Activated CD4-positive, alpha-beta T cell treated with anti-CD3 and anti-CD28 coated beads for 1 hour (primary cell): ENCODE measurements around the gene COMMD6.

Experiments
- DNase-seq: peaks from one replicate; pipeline ENCODE4 v3.0.0-alpha.2; 2020

COMMD6 gene

DNA sequence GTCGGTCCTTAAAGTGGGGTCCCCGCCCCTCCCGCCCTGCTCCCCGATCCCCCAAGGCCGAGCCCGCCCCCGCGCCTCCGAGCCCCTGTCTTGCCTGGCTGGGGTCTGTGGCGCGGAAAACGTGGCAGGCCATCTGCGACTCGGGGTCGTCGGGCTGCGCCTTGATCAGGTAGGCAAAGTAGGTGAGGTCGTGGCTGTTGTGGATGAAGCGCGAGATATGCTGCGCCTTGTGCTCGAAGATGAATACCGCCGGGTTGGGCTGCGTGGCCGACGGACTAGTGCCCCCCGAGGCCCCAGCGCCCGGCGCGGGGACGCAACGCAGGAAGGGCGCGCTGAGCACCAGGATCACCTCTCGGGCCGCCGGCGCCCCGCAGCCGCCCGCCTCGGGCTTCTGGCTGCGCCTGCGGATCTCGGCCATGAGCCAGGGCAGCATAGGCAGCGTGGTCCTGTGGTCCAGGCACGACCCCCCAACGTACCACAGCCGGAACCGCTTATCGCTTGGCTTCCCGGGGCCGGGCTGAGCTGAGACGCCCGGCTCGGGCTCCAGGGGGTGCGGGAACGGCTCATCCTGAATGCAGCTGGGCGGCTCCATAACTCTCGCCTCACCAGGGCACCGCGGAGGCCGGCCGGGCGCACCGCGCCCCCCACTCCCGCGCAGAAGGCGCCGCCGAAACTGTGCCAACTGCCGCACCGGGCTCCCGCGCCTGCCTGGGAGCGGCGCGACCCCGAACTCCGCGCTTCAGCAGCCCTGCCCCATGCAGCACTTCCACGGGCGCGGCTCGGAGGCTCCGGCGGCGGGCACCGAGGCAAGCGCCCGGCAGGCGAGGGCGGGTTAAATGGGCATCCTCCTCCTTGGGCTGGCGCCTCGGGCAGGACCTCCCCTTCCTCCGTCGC, 56.2 kb downstream of the COMMD6 start:
- no peak for DNase-seq

DNA sequence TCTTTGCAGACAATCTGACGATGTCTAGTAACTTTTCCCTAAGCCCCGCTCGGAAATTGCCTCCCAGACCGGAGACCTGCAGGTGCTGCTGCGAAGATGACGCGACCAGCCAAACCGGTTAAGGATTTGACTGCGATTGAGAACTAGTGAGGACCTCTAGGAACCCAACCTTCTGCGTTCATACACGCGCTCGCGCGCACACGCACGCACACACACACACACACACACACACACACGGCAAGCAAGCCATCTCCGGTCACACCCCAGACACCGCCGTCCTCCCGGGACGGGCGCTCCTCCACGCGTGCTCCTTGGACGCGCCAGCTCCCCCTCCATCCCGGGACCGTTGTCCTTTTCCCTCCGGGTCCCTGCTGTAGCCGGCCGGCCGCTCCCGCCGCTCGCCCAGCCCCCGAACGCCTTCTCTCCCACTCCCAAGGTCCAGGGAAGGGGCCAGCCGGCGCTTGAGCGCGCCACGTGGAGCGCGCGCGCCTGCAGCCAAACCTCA, 56.9 kb downstream of the COMMD6 start:
- no peak for DNase-seq

DNA sequence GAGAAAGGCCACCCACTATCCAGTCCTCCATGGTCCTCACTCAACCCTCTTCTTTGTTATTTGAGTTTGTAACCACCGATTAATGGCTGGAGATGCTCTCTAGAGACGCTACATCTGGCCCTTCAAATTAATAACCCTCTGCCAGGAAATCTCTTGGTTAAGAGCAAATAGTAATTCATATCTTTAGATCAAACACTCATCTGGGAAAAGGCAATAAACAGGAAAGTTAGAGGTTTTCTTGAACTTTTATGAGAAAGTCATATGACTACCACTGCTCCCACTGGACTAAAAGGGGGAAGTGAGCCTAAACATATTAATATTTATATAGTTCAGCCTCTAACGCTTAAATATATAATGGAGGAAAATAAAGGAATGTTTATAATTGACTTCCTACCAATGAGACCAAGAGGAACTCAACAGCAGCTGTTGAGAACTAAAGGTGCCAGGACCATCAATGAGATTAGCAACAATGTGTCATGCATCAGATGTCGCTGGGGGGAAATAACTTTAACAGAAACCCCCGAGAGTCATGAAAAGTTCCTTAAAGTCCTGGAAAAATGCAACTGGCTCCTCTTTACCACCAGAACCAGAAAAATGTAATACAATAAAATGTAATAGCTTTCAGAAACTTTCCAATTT, 58.4 kb downstream of the COMMD6 start:
- no peak for DNase-seq

DNA sequence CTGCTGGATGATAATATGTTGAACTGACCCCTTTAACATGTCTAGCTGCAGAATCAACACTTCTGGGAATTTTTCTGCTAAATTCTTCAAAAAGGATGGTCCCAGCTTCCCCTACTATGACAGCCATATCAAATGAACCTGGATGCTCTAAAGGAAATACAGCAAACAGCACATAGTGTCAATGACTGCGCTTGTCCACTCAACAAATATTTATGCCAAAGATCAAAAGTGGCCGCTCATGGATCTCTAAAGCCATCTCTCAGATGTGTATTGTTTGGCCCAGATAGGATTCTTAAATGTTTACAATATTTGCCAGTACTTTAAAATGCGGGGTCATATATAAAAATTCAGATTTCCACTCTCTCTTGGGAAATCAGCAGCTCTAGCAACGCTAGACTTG, 59.0 kb downstream of the COMMD6 start:
- no peak for DNase-seq
